Lung microvascular endothelial cell (primary cell): ENCODE data around the gene SMDT1. TPM values are rescaled to one million over a fixed set of nuclear protein-coding genes. Genes with fewer than 3 reads are reported as not detected.
"Not testable (repeated sequence)": the region's sequence is repeated elsewhere in the genome, so short reads cannot be mapped to it uniquely, and the experiment has no call there.

ENCODE experiments used
- DNase-seq, 2 donors: peaks; one replicate each; pipeline versions ENCODE4 v3.0.0 to v3.0.0-alpha.2; 2010; ENCODE audit warnings: low read depth in 2 of 2
- total RNA-seq: library from RNA; depleted of rRNA; stranded (reverse); fragments of >200 nt; gene quantifications from 2 replicates; pipeline ENCODE4 v1.2.1, GENCODE V29; 2014

The SMDT1 gene
- total RNA-seq, 1 donor from 2014 or later: 8.1 TPM

- DNase-seq: peak; percentile 96
Measured at GRCh38 chr22:42070517-42071422, 8.7 kb upstream of the SMDT1 start, which contains the start of gene NAGA. Gene NAGA (minus strand): TSS chr22:42070812. CDS start chr22:42070297, 515 bp downstream.

DNA sequence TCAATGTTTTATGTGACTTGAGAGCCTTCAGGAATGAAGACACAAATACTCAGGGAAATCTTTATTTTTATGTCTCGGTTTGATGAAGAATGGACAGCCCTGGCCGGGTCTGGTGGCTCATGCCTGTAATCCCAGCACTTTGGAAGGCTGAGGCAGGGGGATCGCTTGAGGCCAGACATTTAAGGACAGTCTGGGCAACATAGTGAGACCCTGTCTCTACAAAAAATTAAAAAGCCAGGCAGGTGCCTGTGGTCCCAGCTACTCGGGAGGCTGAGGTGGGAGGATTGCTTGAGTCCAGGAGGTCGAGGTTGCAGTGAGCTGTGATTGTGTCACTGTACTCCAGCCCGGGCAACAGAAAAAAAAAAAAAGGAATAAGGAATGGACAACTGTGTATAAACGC is 8.0 kb upstream of the SMDT1 start:
- not testable (repeated sequence) for DNase-seq

DNA sequence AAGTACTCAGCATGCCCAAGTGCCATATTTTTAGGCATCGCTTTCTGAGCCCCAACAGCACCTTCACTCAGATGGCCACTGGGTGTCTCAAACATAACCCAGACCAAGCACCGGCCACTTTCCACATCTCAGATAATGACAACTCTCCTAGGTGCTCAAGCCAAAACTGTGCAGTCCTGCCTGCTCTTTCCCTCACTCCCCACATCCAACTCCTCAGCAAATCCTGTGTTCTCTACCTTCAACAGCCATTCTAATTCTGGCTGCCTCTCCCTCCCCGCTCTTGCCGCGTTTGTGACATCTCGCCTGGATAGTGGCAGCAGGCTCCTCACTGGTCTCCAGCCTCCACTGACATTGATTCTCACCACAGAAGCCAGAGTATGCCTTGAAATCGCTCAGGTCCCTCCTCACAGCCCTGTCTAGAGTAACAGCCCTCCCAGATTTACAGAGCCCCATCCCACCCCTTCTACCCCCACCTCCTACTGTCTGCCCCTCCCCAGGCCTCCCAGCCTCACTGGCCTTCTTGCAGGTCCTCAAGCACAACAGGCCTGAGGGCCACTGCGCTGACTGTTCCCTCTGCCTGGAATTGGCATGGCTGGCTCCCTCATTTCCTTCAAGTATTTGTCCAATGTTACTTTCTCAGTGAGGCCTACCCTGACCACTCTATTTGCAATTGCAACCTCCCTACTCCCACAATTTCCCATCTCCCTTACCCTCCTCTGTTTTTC is 6.7 kb upstream of the SMDT1 start:
- no peak for DNase-seq

GRCh38 chr22:42073621-42074041 is 5.9 kb upstream of the SMDT1 start:
- no peak for DNase-seq

DNA sequence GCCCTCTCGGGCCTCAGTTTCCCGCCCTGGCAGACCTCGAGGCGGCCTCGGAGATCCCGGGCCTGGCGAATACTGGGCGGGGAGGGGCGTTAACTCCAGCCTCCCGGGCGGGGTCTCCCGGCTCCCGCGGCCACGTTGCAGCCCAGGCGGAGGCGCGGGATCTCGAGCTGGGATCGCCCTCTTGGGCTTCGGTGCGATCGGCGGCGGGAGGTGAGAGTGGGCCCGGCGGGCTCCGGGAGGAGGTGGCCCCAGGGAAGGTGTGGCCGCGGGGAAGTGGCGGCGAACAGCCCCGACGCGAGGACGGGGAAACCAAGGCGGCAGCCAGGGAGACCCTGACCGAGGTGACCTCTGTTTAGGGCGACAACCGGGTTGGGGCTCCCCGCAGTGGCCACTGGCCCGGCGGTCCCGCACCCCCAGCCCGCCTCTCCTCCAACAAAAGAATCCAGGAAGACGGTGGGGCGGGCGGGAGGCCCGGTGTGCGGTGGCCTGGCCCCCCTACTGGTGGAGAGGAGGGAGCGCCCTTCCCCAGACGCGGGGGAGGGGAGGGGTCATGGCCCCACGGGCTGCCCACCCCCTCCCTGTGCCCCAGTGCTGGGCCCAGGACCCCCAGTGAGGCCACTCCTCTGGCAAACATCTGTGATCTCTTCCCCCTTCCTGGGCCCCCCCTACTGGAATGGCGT is 5.2 kb upstream of the SMDT1 start, which contains the start of gene PHETA2:
Gene PHETA2, plus strand, starts transcription at position 117 of the 680 bp plus-strand sequence. CDS start 3,046 bp downstream, outside the sequence.
- peak; percentile 55 to 65 for DNase-seq

GRCh38 chr22:42074846-42075676 is 4.4 kb upstream of the SMDT1 start:
- DNase-seq: no peak

- no peak for DNase-seq
Measured at GRCh38 chr22:42076764-42077485, 2.6 kb upstream of the SMDT1 start.

- no peak for DNase-seq
Measured at GRCh38 chr22:42077486-42078125, 1.9 kb upstream of the SMDT1 start.

- peak; percentile 14 to 29 for DNase-seq
Measured at GRCh38 chr22:42078469-42079318, 806 bp upstream of the SMDT1 start.

GRCh38 chr22:42080287-42080686 is 787 bp downstream of the SMDT1 start:
- peak; percentile 61 to 89 for DNase-seq

GRCh38 chr22:42083119-42083518 is 3.6 kb downstream of the SMDT1 start:
- DNase-seq: no peak

DNA sequence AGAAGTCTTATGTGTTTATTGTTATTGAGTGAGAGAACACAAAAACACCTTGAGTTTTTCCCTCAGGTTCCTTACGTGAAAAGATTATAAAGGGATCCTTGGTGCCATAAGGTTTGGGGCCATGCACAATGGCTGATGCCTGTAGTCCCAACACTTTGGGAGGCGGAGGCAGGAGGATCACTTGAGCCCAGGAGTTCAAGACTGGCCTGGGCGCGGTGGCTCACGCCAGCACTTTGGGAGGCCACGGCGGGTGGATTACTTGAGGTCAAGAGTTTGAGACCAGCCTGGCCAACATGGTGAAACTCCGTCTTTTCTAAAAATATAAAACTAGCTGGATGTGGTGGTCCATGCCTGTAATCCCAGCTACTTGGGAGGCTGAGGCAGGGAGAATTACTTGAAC is 5.4 kb downstream of the SMDT1 start:
- no peak for DNase-seq

DNA sequence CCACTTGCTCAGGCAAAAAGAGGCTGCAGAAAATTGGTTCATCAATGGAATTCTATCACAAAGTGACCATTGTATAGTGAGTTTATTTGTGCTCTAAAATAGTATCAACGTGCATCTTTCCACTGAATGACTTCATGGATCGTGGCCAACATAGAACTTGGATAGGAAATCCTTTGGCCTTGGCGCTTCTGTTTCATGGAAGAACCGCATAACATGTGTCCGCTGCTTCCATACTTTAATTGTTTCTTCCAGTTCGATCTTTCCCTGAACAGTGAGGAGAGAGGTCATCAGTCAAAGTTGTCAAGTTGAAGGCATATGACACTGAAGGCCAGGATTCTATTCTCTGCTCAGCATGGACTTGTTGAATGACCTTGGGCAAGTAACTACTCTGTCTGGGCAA is 6.6 kb downstream of the SMDT1 start:
- DNase-seq: peak; percentile 43 to 57

- DNase-seq: peak; percentile 99
Measured at GRCh38 chr22:42090596-42091454, 11.3 kb downstream of the SMDT1 start, which contains the start of gene NDUFA6. Gene NDUFA6 (minus strand): TSS chr22:42090772. CDS start chr22:42090744, 28 bp downstream.

DNA sequence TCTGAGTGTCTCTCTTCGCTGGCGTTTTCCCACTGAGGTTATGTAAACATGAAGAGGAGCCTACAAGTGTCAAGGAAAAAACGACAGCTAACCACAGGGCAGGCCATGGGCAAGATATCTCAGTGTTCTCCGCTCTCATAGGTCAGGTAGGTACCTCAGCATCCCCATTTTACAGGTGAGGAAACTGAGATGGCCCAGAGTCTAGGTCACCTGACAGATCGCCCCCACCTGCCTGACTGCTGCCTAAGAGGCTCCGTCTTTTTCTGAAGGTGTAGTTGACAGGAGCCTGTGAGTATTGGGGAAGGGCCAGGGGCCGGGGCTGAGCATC is 11.9 kb downstream of the SMDT1 start:
- no peak for DNase-seq

DNA sequence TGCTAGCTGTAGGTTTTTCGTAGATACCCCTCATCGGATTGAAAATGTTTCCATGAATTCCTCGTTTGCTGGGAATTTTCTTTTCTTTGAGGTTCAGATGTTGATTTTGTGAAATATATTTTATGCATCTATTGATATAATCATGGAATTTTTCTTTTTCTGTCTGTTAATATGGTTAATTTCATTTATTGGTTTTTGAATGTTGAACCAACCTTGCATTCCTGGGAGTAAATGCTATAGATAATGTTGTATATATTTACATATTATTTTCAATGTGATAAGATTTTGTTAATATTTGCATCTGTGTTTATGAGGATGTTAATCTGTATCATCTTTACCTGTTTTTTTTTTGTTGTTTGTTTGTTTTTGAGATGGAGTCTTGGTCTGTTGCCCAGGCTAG is 21.7 kb downstream of the SMDT1 start:
- DNase-seq: no peak

DNA sequence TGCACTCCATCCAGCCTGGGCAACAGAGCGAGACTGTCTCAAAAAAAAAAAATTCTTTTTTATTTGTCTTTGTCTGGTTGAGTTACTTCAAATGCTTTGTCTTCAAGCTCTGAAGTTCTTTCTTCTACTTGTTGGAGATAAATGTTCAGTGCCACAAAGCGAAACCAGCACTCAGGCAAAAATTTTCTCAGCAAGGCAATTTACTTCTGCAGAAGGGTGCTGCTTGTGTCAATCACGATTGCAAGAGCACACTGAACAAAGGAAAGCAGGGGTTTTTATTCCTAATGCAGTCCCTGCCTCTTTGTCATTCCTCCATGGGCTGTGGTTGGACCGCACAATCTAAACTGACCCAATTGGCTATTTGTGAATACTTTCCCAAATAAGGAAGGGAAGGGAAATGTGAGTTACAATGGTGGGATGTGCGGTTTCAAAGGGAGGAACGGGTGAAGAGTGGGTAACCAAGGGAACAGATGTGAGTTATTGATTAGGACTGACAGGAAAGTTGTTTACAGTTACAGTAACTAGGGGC is 24.9 kb downstream of the SMDT1 start:
- not testable (repeated sequence) for DNase-seq

DNA sequence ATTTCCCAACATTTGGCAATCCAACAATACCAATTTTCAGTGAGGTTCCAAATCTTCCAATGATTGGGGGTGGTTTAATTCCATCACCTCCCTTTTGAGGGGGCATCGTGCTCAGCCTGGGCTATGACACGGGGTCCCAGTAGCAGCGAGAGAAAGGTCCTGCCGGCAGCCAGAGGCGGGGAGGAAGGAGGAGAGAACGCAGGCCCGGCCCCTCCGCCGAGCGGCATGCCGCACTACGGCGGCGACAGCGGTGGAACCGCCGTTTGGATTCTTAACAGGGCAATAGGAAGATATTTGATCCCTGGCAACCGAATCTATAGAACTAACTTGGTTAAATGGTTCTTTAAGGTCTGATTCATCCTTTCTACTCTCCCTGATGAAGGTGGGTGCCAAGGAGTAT is 29.3 kb downstream of the SMDT1 start:
- DNase-seq: no peak
